H9 (cell line): ENCODE measurements around the gene AGMO. TPM values are rescaled to one million over a fixed set of nuclear protein-coding genes. Genes with fewer than 3 reads are reported as not detected.

Source experiments
- DNase-seq: peaks from one replicate; pipeline ENCODE4 v3.0.0-alpha.2; 2017
- H2AFZ ChIP-seq: one replicate; pipeline ENCODE4 v1.6.1; 2013; ENCODE audit warnings: mild to moderate bottlenecking, low read length, control low read depth, moderate library complexity
- H2AK5ac ChIP-seq: 2 replicates; pipeline ENCODE4 v1.6.1; 2013; ENCODE audit warnings: low read length, control low read depth, mixed read lengths; ENCODE audit not compliant: insufficient read length
- H2BK120ac ChIP-seq: one replicate; pipeline ENCODE4 v1.6.1; 2013; ENCODE audit warnings: low read depth, mild to moderate bottlenecking, low read length, control low read depth, inconsistent platforms; ENCODE audit not compliant: poor library complexity, severe bottlenecking
- H2BK12ac ChIP-seq: 2 replicates; pipeline ENCODE4 v1.6.1; 2013; ENCODE audit warnings: low read length, control low read depth, mixed read lengths, low read depth; ENCODE audit not compliant: insufficient read length
- H2BK15ac ChIP-seq: 2 replicates; pipeline ENCODE4 v1.6.1; 2013; ENCODE audit warnings: low read depth, low read length, control low read depth
- H2BK20ac ChIP-seq: one replicate; pipeline ENCODE4 v1.6.1; 2013; ENCODE audit warnings: low read depth, mild to moderate bottlenecking, low read length, control low read depth, inconsistent platforms; ENCODE audit not compliant: poor library complexity, severe bottlenecking
- H2BK5ac ChIP-seq: 2 replicates; pipeline ENCODE4 v1.6.1; 2013; ENCODE audit warnings: low read length, control low read depth, mixed read lengths; ENCODE audit not compliant: insufficient read length
- H3K14ac ChIP-seq: 2 replicates; pipeline ENCODE4 v1.6.1; 2013; ENCODE audit warnings: low read length, control low read depth; ENCODE audit not compliant: insufficient read depth
- H3K18ac ChIP-seq: 2 replicates; pipeline ENCODE4 v1.6.1; 2013; ENCODE audit warnings: low read depth, mild to moderate bottlenecking, mixed read lengths, low read length, control low read depth; ENCODE audit not compliant: insufficient read length
- H3K23ac ChIP-seq: 2 replicates; pipeline ENCODE4 v1.6.1; 2013; ENCODE audit warnings: low read length, control low read depth, mixed read lengths, low read depth; ENCODE audit not compliant: insufficient read length
- H3K23me2 ChIP-seq: 2 replicates; pipeline ENCODE4 v1.6.1; 2013; ENCODE audit warnings: low read depth, mild to moderate bottlenecking, mixed read lengths, low read length, control low read depth; ENCODE audit not compliant: insufficient read length, poor library complexity, severe bottlenecking
- H3K27ac ChIP-seq: 2 replicates; pipeline ENCODE4 v1.5.1; 2013; ENCODE audit warnings: low read length, control low read depth, mixed read lengths, low read depth; ENCODE audit not compliant: insufficient read length
- H3K27me3 ChIP-seq: 2 replicates; pipeline ENCODE4 v1.6.1; 2013; ENCODE audit warnings: low read length, control low read depth, inconsistent platforms; ENCODE audit not compliant: insufficient read depth
- H3K4ac ChIP-seq: 2 replicates; pipeline ENCODE4 v1.6.1; 2013; ENCODE audit warnings: low read depth, mild to moderate bottlenecking, control low read depth, inconsistent platforms, low read length, moderate library complexity
- H3K4me1 ChIP-seq: 2 replicates; pipeline ENCODE4 v1.6.1; 2013; ENCODE audit warnings: low read length, control low read depth, inconsistent platforms; ENCODE audit not compliant: insufficient read depth
- H3K4me2 ChIP-seq: 2 replicates; pipeline ENCODE4 v1.6.1; 2013; ENCODE audit warnings: low read length, control low read depth, mixed read lengths; ENCODE audit not compliant: insufficient read length, insufficient read depth
- H3K56ac ChIP-seq: 2 replicates; pipeline ENCODE4 v1.6.1; 2013; ENCODE audit warnings: low read depth, mild to moderate bottlenecking, mixed read lengths, low read length, control low read depth; ENCODE audit not compliant: insufficient read length
- H3K79me1 ChIP-seq: 2 replicates; pipeline ENCODE4 v1.6.1; 2013; ENCODE audit warnings: low read depth, mild to moderate bottlenecking, moderate library complexity, low read length, control low read depth, inconsistent platforms; ENCODE audit not compliant: insufficient read depth, poor library complexity, severe bottlenecking
- H3K79me2 ChIP-seq: 2 replicates; pipeline ENCODE4 v1.6.1; 2013; ENCODE audit warnings: low read length, control low read depth, inconsistent platforms; ENCODE audit not compliant: insufficient read depth
- H3K9ac ChIP-seq: 2 replicates; pipeline ENCODE4 v1.6.1; 2013; ENCODE audit warnings: low read length, control low read depth, mixed read lengths; ENCODE audit not compliant: insufficient read length; ENCODE audit errors: extremely low read depth
- H3K9me3 ChIP-seq: one replicate; pipeline ENCODE4 v1.6.1; 2013; ENCODE audit warnings: low read depth, low read length, inconsistent platforms; ENCODE audit not compliant: control insufficient read depth
- H3T11ph ChIP-seq: one replicate; pipeline ENCODE4 v1.6.1; 2013; ENCODE audit warnings: mild to moderate bottlenecking, low read length, control low read depth, inconsistent platforms
- H4K20me1 ChIP-seq: one replicate; pipeline ENCODE4 v1.6.1; 2013; ENCODE audit not compliant: control insufficient read depth, insufficient read length, insufficient read depth
- H4K5ac ChIP-seq: 2 replicates; pipeline ENCODE4 v1.6.1; 2013; ENCODE audit warnings: low read depth, mild to moderate bottlenecking, mixed read lengths, low read length, control low read depth; ENCODE audit not compliant: insufficient read length
- H4K8ac ChIP-seq: replicated peaks from 2 replicates; pipeline ENCODE4 v1.6.1; 2013; ENCODE audit warnings: low read length, control low read depth, mixed read lengths, low read depth; ENCODE audit not compliant: insufficient read length
- H4K91ac ChIP-seq: 2 replicates; pipeline ENCODE4 v1.6.1; 2013; ENCODE audit warnings: low read depth, mild to moderate bottlenecking, moderate library complexity, mixed read lengths, low read length, control low read depth; ENCODE audit not compliant: insufficient read length
- H3K27ac Mint-ChIP-seq, 3 experiments: 2 replicates in 2 of 3; 3 replicates in 1 of 3; pipeline ENCODE4 v1.8.0; 2020 to 2021; ENCODE audit warnings: mixed read lengths in 3 of 3, mild to moderate bottlenecking in 1 of 3, moderate library complexity in 1 of 3
- H3K27me3 Mint-ChIP-seq: 2 replicates; pipeline ENCODE4 v1.8.0; 2021; ENCODE audit warnings: low read depth, mild to moderate bottlenecking, moderate library complexity, mixed read lengths
- H3K36me3 Mint-ChIP-seq, 3 experiments: 2 replicates in 2 of 3; 3 replicates in 1 of 3; pipeline ENCODE4 v1.8.0; 2020 to 2021; ENCODE audit warnings: low read depth in 3 of 3, mixed read lengths in 3 of 3; ENCODE audit not compliant: insufficient read depth in 1 of 3
- H3K4me1 Mint-ChIP-seq, 2 experiments: 2 replicates each; pipeline ENCODE4 v1.8.0; 2020; ENCODE audit warnings: mixed read lengths in 2 of 2
- H3K4me3 Mint-ChIP-seq, 2 experiments: 2 replicates in 1 of 2; 3 replicates in 1 of 2; pipeline ENCODE4 v1.8.0; 2020 to 2021; ENCODE audit warnings: mild to moderate bottlenecking in 2 of 2, mixed read lengths in 2 of 2, moderate library complexity in 1 of 2
- H3K9me3 Mint-ChIP-seq, 2 experiments: 2 replicates in 1 of 2; 3 replicates in 1 of 2; pipeline ENCODE4 v1.8.0; 2020; ENCODE audit warnings: mild to moderate bottlenecking in 2 of 2, mixed read lengths in 2 of 2, moderate library complexity in 1 of 2
- WGBS: extraction: QIAGEN DNeasy Blood & Tissue Kit; methylation state at CpG from one replicate; pipeline ENCODE4 v1.1.7; 2013; ENCODE audit warnings: missing lambda C conversion rate, low lambda C conversion rate, mixed read lengths; ENCODE audit not compliant: insufficient read length; ENCODE audit errors: extremely low coverage; 5-methylcytosine and 5-hydroxymethylcytosine counted together
- total RNA-seq: library from RNA; stranded (reverse); gene quantifications from 2 replicates; pipeline ENCODE4 v1.2.1, GENCODE V29; 2021
- TF ChIP-seq, protein P1 (sequence below): fragments of 200-600 bp; sonication (generic); conservative IDR thresholded peaks from 3 replicates; pipeline ENCODE4 v1.8.0; 2021; ENCODE audit warnings: antibody characterized with exemption, mild to moderate bottlenecking

AGMO gene
- total RNA-seq, 1 experiment from 2014 or later, result 0.70 TPM

DNA sequence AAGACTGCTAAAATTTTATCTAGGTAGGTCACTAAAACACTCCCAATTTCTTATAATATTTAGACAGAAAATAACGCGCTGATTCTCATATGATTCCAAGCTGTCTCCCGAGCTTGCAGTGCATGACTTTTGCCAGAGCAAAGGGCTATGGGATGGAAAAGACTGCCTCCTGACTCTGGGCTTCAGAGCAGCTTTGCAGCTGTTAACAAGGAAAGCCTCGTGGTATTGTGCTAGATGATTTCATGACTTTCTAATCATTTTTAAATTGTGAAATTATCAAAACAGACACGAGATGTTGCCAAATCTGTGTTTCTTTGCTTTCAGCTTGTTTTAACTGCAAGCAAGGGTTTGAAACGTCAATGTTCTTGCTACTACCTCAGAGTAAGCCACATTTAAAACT is 238.3 kb downstream of the AGMO start:
- WGBS, result no CpG with 5 or more reads among the region's 6 CpGs
- H2BK5ac ChIP-seq, result no peak overlapping the region

More for the DNA sequence above, 238.3 kb downstream of the AGMO start:
- Mint-ChIP-seq H3K9me3 (peaks cover 3% of the 10 kb centered on the region in 2 experiments), H3K36me3 (peaks cover 0 to 4% (median 2%) of the 10 kb centered on the region in 3 experiments; a peak in 2 of 7 replicates), H3K4me1 (peaks cover 3% of the 10 kb centered on the region in 2 experiments; a peak in 2 of 4 replicates), H3K4me3 (no peak overlapping the region), H3K27ac (no peak overlapping the region), H3K27me3 (no peaks in the 10 kb centered on the region)
- no peak overlapping the region for H4K91ac ChIP-seq
- H2BK20ac ChIP-seq, result no peak overlapping the region
- H3K79me1 ChIP-seq, result no peaks in the 10 kb centered on the region
- no peak overlapping the region for H2BK15ac ChIP-seq
- H3K23ac ChIP-seq, result no peak overlapping the region
- H3K4me2 ChIP-seq, result no peak overlapping the region
- H3K27me3 ChIP-seq, result no peaks in the 10 kb centered on the region
- no peaks in the 10 kb centered on the region for H4K20me1 ChIP-seq
- no peaks in the 10 kb centered on the region for H3K9me3 ChIP-seq
- no peak overlapping the region for H3T11ph ChIP-seq
- H2BK12ac ChIP-seq, result no peak overlapping the region
- H3K27ac ChIP-seq, result no peak overlapping the region
- no peak for DNase-seq
- no peak overlapping the region for H3K56ac ChIP-seq
- no peak overlapping the region for H3K14ac ChIP-seq
- H2AK5ac ChIP-seq, result no peak overlapping the region
- H3K4ac ChIP-seq, result no peak overlapping the region
- no peak overlapping the region for H3K9ac ChIP-seq
- H3K4me1 ChIP-seq, result no peaks in the 10 kb centered on the region
- H3K18ac ChIP-seq, result no peak overlapping the region
- no peak overlapping the region for H2AFZ ChIP-seq
- H2BK120ac ChIP-seq, result no peak overlapping the region
- no peak overlapping the region for H4K5ac ChIP-seq
- no peak overlapping the region for H4K8ac ChIP-seq
- H3K23me2 ChIP-seq, result no peaks in the 10 kb centered on the region
- TF ChIP-seq, protein P1, sequence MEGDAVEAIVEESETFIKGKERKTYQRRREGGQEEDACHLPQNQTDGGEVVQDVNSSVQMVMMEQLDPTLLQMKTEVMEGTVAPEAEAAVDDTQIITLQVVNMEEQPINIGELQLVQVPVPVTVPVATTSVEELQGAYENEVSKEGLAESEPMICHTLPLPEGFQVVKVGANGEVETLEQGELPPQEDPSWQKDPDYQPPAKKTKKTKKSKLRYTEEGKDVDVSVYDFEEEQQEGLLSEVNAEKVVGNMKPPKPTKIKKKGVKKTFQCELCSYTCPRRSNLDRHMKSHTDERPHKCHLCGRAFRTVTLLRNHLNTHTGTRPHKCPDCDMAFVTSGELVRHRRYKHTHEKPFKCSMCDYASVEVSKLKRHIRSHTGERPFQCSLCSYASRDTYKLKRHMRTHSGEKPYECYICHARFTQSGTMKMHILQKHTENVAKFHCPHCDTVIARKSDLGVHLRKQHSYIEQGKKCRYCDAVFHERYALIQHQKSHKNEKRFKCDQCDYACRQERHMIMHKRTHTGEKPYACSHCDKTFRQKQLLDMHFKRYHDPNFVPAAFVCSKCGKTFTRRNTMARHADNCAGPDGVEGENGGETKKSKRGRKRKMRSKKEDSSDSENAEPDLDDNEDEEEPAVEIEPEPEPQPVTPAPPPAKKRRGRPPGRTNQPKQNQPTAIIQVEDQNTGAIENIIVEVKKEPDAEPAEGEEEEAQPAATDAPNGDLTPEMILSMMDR, result no peak
- H3K79me2 ChIP-seq, result no peaks in the 10 kb centered on the region
